Activated T-helper 2 cell treated with anti-CD3 and anti-CD28 coated beads, Interferon-gamma antibody, Interleukin-2, Interleukin-4, amounts not matched to agents 10 μg/mL and 5 μg/mL and 100 μg/mL, durations not matched to agents 14 hours and 24 hours and 36 hours (primary cell): ENCODE measurements around the gene FAM25G. TPM values are rescaled to one million over a fixed set of nuclear protein-coding genes. Genes with fewer than 3 reads are reported as not detected.

Source experiments
- DNase-seq: peaks from one replicate; pipeline ENCODE4 v3.0.0; 2021; ENCODE audit warnings: low spot score
- H3K27ac Mint-ChIP-seq: one replicate; pipeline ENCODE4 v1.8.0; 2021; ENCODE audit warnings: mixed read lengths
- H3K27me3 Mint-ChIP-seq: one replicate; pipeline ENCODE4 v1.8.0; 2021; ENCODE audit warnings: low read depth, mixed read lengths
- H3K36me3 Mint-ChIP-seq: one replicate; pipeline ENCODE4 v1.8.0; 2021; ENCODE audit warnings: low read depth, mixed read lengths
- H3K4me1 Mint-ChIP-seq: one replicate; pipeline ENCODE4 v1.8.0; 2021; ENCODE audit warnings: low read depth, mixed read lengths
- H3K4me3 Mint-ChIP-seq: one replicate; pipeline ENCODE4 v1.8.0; 2021; ENCODE audit warnings: low read depth, mild to moderate bottlenecking, moderate library complexity, mixed read lengths
- H3K9me3 Mint-ChIP-seq: one replicate; pipeline ENCODE4 v1.8.0; 2021; ENCODE audit warnings: mixed read lengths
- intact Hi-C: fragments of 100-400 bp; cut with micrococcal nuclease; formaldehyde crosslinking; loops from one replicate; pipeline ENCODE4 v1.15.1; 2023
- total RNA-seq: library from RNA; stranded (reverse); gene quantifications from 2 replicates; pipeline ENCODE4 v1.2.3, GENCODE V29; 2022

FAM25G gene
- total RNA-seq, 1 donor from 2014 or later = not detected

DNA sequence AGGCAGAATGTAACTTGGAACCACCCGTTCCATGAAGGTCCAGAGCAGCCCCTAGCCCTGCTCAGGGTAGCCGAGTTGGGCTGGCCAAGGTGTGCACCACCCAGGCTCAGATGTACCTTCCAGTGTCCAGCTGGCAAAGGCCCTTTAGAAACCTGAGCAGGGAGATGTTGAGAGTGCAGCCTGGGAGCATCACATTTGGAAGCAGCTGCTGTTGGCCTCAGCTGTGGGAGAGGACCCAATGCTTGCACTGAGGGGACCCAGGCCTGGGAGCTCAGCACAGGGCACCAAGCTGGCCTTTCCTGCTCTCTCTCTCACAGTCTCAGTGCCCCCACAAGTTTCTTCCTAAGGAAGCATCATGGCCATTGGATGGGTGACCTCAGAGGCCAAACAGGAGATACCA, 41.1 kb downstream of the FAM25G start:
- Mint-ChIP-seq H3K4me3 (no peak overlapping the region), H3K27me3 (peaks cover 2% of the 10 kb centered on the region), H3K36me3 (peaks cover 6% of the 10 kb centered on the region), H3K27ac (no peak overlapping the region), H3K9me3 (peaks cover 7% of the 10 kb centered on the region), H3K4me1 (peaks cover 28% of the 10 kb centered on the region)
- DNase-seq = no peak
- intact Hi-C loops = no loop called here

DNA sequence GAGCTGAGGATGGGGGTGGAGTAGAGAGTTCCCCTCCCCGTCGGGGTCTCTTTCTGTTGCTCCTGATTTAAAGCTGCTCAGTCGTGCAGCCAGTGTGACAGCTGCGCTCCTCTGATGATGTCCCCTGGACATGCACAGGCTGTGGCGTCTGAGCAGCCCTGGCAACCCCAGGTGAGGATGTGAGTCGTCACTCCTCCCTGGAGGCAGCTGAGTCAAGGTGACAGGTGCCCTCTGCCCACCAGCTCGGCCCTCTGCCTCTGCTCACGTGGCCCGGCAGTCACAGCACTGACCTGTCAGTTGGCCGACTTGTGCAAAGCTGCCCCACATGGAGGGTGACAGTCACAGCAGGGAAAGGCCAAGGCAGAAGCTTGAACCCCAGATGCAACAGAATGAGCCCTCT, 41.5 kb downstream of the FAM25G start:
- Mint-ChIP-seq H3K27me3 (peaks cover 2% of the 10 kb centered on the region), H3K36me3 (peaks cover 10% of the 10 kb centered on the region), H3K4me3 (no peak overlapping the region), H3K4me1 (peaks cover 23% of the 10 kb centered on the region), H3K27ac (no peak overlapping the region), H3K9me3 (peaks cover 12% of the 10 kb centered on the region)
- DNase-seq = no peak
- intact Hi-C loops = no loop called here

- no peak overlapping the region for H3K4me3 Mint-ChIP-seq
- no peaks in the 10 kb centered on the region for H3K27me3 Mint-ChIP-seq
- H3K27ac Mint-ChIP-seq = no peak overlapping the region
- no peak for DNase-seq
- H3K36me3 Mint-ChIP-seq = peaks cover 10% of the 10 kb centered on the region
- H3K9me3 Mint-ChIP-seq = peaks cover 12% of the 10 kb centered on the region
- H3K4me1 Mint-ChIP-seq = peaks cover 19% of the 10 kb centered on the region
- intact Hi-C loops = no loop called here
These were observed 42.2 kb downstream of the FAM25G start for GRCh38 chr10:47449102-47449978.

DNA sequence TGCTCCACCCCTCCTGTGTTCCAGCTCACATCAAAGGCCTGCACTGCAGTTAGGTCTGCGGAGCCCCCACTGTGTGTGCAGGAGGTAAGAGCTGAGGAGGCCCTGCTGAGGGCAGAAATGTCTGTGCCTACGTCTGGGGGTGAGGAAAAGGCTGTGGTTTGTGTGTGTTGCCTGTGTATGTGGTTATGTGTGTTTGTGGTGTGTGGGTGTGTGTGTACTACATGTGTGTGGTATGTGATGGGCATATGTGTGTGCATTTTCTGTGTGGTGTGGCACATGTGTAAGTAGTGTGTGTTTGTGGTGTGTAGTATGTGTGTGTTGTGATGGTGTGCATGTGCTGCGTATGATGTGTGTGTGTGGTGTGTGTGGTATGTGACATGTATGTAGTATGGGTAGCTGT, 43.8 kb downstream of the FAM25G start:
- Mint-ChIP-seq H3K36me3 (peaks cover 10% of the 10 kb centered on the region), H3K4me3 (no peak overlapping the region), H3K27me3 (no peaks in the 10 kb centered on the region), H3K27ac (no peak overlapping the region), H3K9me3 (peaks cover 12% of the 10 kb centered on the region), H3K4me1 (peaks cover 17% of the 10 kb centered on the region)
- intact Hi-C loops = no loop called here
- no peak for DNase-seq

GRCh38 chr10:47447209-47447608, 44.3 kb downstream of the FAM25G start:
- H3K27ac Mint-ChIP-seq = no peak overlapping the region
- intact Hi-C loops = no loop called here
- H3K36me3 Mint-ChIP-seq = peaks cover 10% of the 10 kb centered on the region
- no peaks in the 10 kb centered on the region for H3K27me3 Mint-ChIP-seq
- H3K4me3 Mint-ChIP-seq = no peak overlapping the region
- peaks cover 19% of the 10 kb centered on the region for H3K4me1 Mint-ChIP-seq
- DNase-seq = no peak
- peaks cover 12% of the 10 kb centered on the region for H3K9me3 Mint-ChIP-seq

DNA sequence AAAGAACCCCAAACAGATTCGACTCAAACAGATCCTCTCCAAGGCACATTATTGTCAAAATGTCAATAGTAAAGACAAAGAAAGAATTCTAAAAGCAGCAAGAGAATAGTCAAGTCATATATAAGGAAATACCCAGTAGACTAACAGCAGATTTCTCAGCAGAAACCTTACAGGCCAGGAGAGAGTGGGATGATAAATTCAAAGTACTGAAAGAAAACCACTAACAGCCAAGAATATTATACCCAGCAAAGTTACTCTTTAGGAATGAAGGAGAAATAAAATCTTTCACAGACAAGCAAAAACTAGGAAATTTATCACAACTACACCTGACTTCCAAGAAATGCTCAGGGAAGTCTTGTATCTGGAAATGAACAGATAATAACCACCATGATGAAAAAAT, 45.8 kb downstream of the FAM25G start:
- Mint-ChIP-seq H3K4me3 (no peak overlapping the region), H3K4me1 (peaks cover 30% of the 10 kb centered on the region), H3K27ac (no peak overlapping the region), H3K27me3 (peaks cover 2% of the 10 kb centered on the region), H3K9me3 (peaks cover 12% of the 10 kb centered on the region), H3K36me3 (peaks cover 10% of the 10 kb centered on the region)
- DNase-seq = no peak
- intact Hi-C loops = no loop called here

GRCh38 chr10:47444047-47444446, 47.5 kb downstream of the FAM25G start:
- Mint-ChIP-seq H3K4me1 (peaks cover 29% of the 10 kb centered on the region), H3K27ac (no peak overlapping the region), H3K4me3 (no peak overlapping the region), H3K27me3 (peaks cover 2% of the 10 kb centered on the region), H3K36me3 (peaks cover 10% of the 10 kb centered on the region), H3K9me3 (peaks cover 12% of the 10 kb centered on the region)
- intact Hi-C loops = no loop called here
- DNase-seq = no peak

GRCh38 chr10:47443145-47443544, 48.4 kb downstream of the FAM25G start:
- Mint-ChIP-seq H3K4me1 (peaks cover 20% of the 10 kb centered on the region), H3K27me3 (peaks cover 2% of the 10 kb centered on the region), H3K36me3 (peaks cover 10% of the 10 kb centered on the region), H3K27ac (no peak overlapping the region), H3K4me3 (no peak overlapping the region), H3K9me3 (peaks cover 12% of the 10 kb centered on the region)
- no peak for DNase-seq
- intact Hi-C loops = no loop called here

DNA sequence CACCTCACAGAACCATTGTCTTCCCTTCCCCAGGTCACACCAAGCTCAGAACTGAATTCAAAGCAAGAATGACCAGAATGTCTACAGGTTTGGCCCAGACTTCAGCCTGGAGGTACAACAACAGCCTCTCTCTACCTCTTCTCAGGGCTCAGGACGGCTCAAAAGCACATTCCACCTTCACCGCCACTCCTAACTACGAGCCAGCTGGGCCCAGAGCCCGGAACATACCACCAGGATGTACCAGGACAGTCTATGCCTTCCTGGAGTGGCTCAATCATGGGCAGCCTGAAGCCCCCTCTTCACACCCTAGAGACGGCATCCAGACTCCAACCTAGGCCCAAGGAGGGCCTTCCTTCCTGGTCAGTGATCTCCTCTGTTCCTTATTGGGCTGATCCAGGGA, 49.1 kb downstream of the FAM25G start:
- intact Hi-C loops = no loop called here
- H3K4me3 Mint-ChIP-seq = no peak overlapping the region
- peaks cover 15% of the 10 kb centered on the region for H3K4me1 Mint-ChIP-seq
- H3K9me3 Mint-ChIP-seq = peaks cover 12% of the 10 kb centered on the region
- DNase-seq = no peak
- no peak overlapping the region for H3K27ac Mint-ChIP-seq
- peaks cover 4% of the 10 kb centered on the region for H3K27me3 Mint-ChIP-seq
- H3K36me3 Mint-ChIP-seq = peaks cover 10% of the 10 kb centered on the region

- Mint-ChIP-seq H3K4me1 (peaks cover 15% of the 10 kb centered on the region), H3K27me3 (peaks cover 4% of the 10 kb centered on the region), H3K27ac (no peak overlapping the region), H3K4me3 (no peak overlapping the region), H3K9me3 (peaks cover 12% of the 10 kb centered on the region), H3K36me3 (peaks cover 10% of the 10 kb centered on the region)
- intact Hi-C loops = no loop called here
- DNase-seq = no peak
These were observed 49.6 kb downstream of the FAM25G start for GRCh38 chr10:47441938-47442337.

DNA sequence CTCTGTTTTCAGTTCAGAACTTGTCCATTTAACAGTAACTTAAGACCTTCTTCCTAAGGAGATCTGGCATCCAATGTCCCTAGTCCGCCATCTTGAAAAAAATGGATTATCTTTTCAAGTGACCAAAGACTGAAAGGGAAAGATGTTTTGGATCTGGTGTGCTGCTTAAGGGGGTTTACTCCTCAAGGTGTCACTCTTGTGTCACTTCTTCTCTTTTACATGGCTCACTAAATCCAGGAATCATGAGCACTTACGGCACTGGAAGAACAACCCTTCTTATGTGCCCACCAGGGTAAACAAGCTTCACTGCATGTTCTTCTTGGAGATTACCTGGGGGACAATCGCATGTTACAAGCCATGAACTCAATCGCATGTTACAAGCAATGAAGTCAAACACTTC, 51.3 kb downstream of the FAM25G start:
- Mint-ChIP-seq H3K27ac (no peak overlapping the region), H3K4me3 (no peak overlapping the region), H3K36me3 (peaks cover 2% of the 10 kb centered on the region), H3K27me3 (peaks cover 18% of the 10 kb centered on the region), H3K9me3 (peaks cover 8% of the 10 kb centered on the region), H3K4me1 (peaks cover 15% of the 10 kb centered on the region)
- intact Hi-C loops = no loop called here
- DNase-seq = no peak

- H3K36me3 Mint-ChIP-seq = no peaks in the 10 kb centered on the region
- H3K9me3 Mint-ChIP-seq = peaks cover 16% of the 10 kb centered on the region
- DNase-seq = no peak
- no peak overlapping the region for H3K27ac Mint-ChIP-seq
- no peak overlapping the region for H3K4me3 Mint-ChIP-seq
- peaks cover 25% of the 10 kb centered on the region for H3K27me3 Mint-ChIP-seq
- peaks cover 15% of the 10 kb centered on the region for H3K4me1 Mint-ChIP-seq
- intact Hi-C loops = no loop called here
These were observed 52.5 kb downstream of the FAM25G start for GRCh38 chr10:47438857-47439474.
